GM23338 (cell line): Measurements from ENCODE around the gene DMD. TPM values are rescaled to one million over a fixed set of nuclear protein-coding genes. Genes with fewer than 3 reads are reported as not detected.

Source experiments
- ATAC-seq: fragments of 200-7000 bp; cut with Tn5 transposase; 3 replicates; pipeline ENCODE4 v1.9.1; 2020
- DNase-seq: peaks from one replicate; pipeline ENCODE4 v3.0.0-alpha.2; 2015; ENCODE audit warnings: low spot score
- H2AFZ ChIP-seq: fragments of 200-600 bp; sonication (generic); 2 replicates; pipeline ENCODE4 v1.8.0; 2016; ENCODE audit warnings: antibody characterized with exemption, mild to moderate bottlenecking, moderate library complexity
- H3F3A ChIP-seq: fragments of 200-600 bp; sonication (generic); replicated peaks from 2 replicates; pipeline ENCODE4 v1.8.0; 2017; ENCODE audit warnings: antibody characterized with exemption, mixed run types, low read depth
- H3K27ac ChIP-seq: fragments of 200-600 bp; sonication (generic); 2 replicates; pipeline ENCODE4 v1.6.1; 2016; ENCODE audit warnings: low read depth
- H3K27me3 ChIP-seq: fragments of 200-600 bp; sonication (generic); 2 replicates; pipeline ENCODE4 v1.8.0; 2016; ENCODE audit warnings: mild to moderate bottlenecking, mixed run types, moderate library complexity; ENCODE audit not compliant: insufficient read depth
- H3K36me3 ChIP-seq: fragments of 200-600 bp; sonication (generic); 2 replicates; pipeline ENCODE4 v1.8.0; 2016; ENCODE audit warnings: mild to moderate bottlenecking; ENCODE audit not compliant: insufficient read depth
- H3K4me1 ChIP-seq: fragments of 200-600 bp; sonication (generic); 2 replicates; pipeline ENCODE4 v1.8.0; 2016; ENCODE audit warnings: mild to moderate bottlenecking, moderate library complexity; ENCODE audit not compliant: insufficient read depth
- H3K4me2 ChIP-seq: fragments of 200-600 bp; sonication (generic); 2 replicates; pipeline ENCODE4 v1.7.1; 2017; ENCODE audit warnings: mixed run types
- H3K4me3 ChIP-seq: fragments of 200-600 bp; sonication (generic); 2 replicates; pipeline ENCODE4 v1.6.1; 2016; ENCODE audit warnings: mixed run types
- H3K79me2 ChIP-seq: fragments of 200-600 bp; sonication (generic); replicated peaks from 2 replicates; pipeline ENCODE4 v1.8.0; 2017; ENCODE audit warnings: mild to moderate bottlenecking; ENCODE audit not compliant: insufficient read depth
- H3K9me2 ChIP-seq: fragments of 200-600 bp; sonication (generic); 2 replicates; pipeline ENCODE4 v1.8.0; 2017; ENCODE audit not compliant: insufficient read depth
- H4K20me1 ChIP-seq: fragments of 200-600 bp; sonication (generic); replicated peaks from 2 replicates; pipeline ENCODE4 v1.8.0; 2017; ENCODE audit warnings: mild to moderate bottlenecking; ENCODE audit not compliant: insufficient read depth
- H3K27ac Mint-ChIP-seq: 2 replicates; pipeline ENCODE4 v1.8.0; 2020; ENCODE audit warnings: inconsistent platforms, mild to moderate bottlenecking, moderate library complexity, mixed read lengths
- H3K27me3 Mint-ChIP-seq: 3 replicates; pipeline ENCODE4 v1.8.0; 2022; ENCODE audit warnings: low read depth, mild to moderate bottlenecking, moderate library complexity, mixed read lengths, inconsistent platforms; ENCODE audit not compliant: insufficient read depth, poor library complexity
- H3K36me3 Mint-ChIP-seq: 3 replicates; pipeline ENCODE4 v1.8.0; 2021; ENCODE audit warnings: low read depth, mild to moderate bottlenecking, inconsistent platforms, moderate library complexity, mixed read lengths
- H3K4me1 Mint-ChIP-seq: 3 replicates; pipeline ENCODE4 v1.8.0; 2020; ENCODE audit warnings: mild to moderate bottlenecking, inconsistent platforms, mixed read lengths
- H3K4me3 Mint-ChIP-seq: 3 replicates; pipeline ENCODE4 v1.8.0; 2021; ENCODE audit warnings: moderate library complexity, mild to moderate bottlenecking, inconsistent platforms, mixed read lengths
- H3K9me3 Mint-ChIP-seq: 3 replicates; pipeline ENCODE4 v1.8.0; 2020; ENCODE audit warnings: moderate library complexity, mild to moderate bottlenecking, inconsistent platforms, mixed read lengths
- CREB1 ChIP-seq: fragments of 250-450 bp; sonication (Bioruptor Pico); IDR thresholded peaks from 2 replicates; pipeline ENCODE4 v1.5.0; 2020; ENCODE audit warnings: low read depth, mild to moderate bottlenecking, moderate library complexity
- CTCF ChIP-seq, 2 experiments: fragments of 200-600 bp in 1 of 2; sonication (generic) in 1 of 2; conservative IDR thresholded peaks; 2 replicates each; pipeline versions ENCODE4 v1.5.1 to v1.6.1; 2016 to 2017; ENCODE audit warnings: antibody characterized with exemption in 2 of 2, low read depth in 2 of 2, mild to moderate bottlenecking in 2 of 2, moderate library complexity in 1 of 2
- ETS1 ChIP-seq: IDR thresholded peaks from 2 replicates; pipeline ENCODE4 v1.6.1; 2016; ENCODE audit warnings: antibody characterized with exemption
- EZH2 ChIP-seq: fragments of 200-600 bp; sonication (generic); IDR thresholded peaks from one replicate; pipeline ENCODE4 v1.8.0; 2017; ENCODE audit warnings: antibody characterized with exemption, mild to moderate bottlenecking, low read depth; ENCODE audit not compliant: unreplicated experiment
- EZH2phosphoT487 ChIP-seq: fragments of 200-600 bp; sonication (generic); IDR thresholded peaks from one replicate; pipeline ENCODE4 v1.8.1; 2018; ENCODE audit warnings: antibody characterized with exemption; ENCODE audit not compliant: unreplicated experiment
- JUNB ChIP-seq: IDR thresholded peaks from one replicate; pipeline ENCODE4 v1.6.1; 2016; ENCODE audit warnings: antibody characterized with exemption; ENCODE audit not compliant: unreplicated experiment
- NANOG ChIP-seq: IDR thresholded peaks from 2 replicates; pipeline ENCODE4 v1.6.1; 2016; ENCODE audit warnings: antibody characterized with exemption, borderline replicate concordance
- POLR2AphosphoS5 ChIP-seq: IDR thresholded peaks from 2 replicates; pipeline ENCODE4 v1.6.1; 2016; ENCODE audit warnings: antibody characterized with exemption, low read depth
- REST ChIP-seq: IDR thresholded peaks from one replicate; pipeline ENCODE4 v1.6.1; 2018; ENCODE audit warnings: antibody characterized with exemption; ENCODE audit not compliant: unreplicated experiment
- STAT1 ChIP-seq: IDR thresholded peaks from one replicate; pipeline ENCODE4 v1.6.1; 2016; ENCODE audit warnings: antibody characterized with exemption; ENCODE audit not compliant: unreplicated experiment
- ZNF114 ChIP-seq: fragments of 250-450 bp; sonication (Bioruptor Pico); IDR thresholded peaks from 2 replicates; pipeline ENCODE4 v1.5.0; 2020; ENCODE audit warnings: mild to moderate bottlenecking, moderate library complexity
- ZNF331 ChIP-seq: fragments of 250-450 bp; sonication (Bioruptor Pico); IDR thresholded peaks from 2 replicates; pipeline ENCODE4 v1.5.0; 2020; ENCODE audit warnings: low read depth, mild to moderate bottlenecking, moderate library complexity
- polyA plus RNA-seq: library from polyadenylated mRNA; unstranded; fragments of >200 nt; fragmentation: Nextera tagmentation; extraction: Ambion mirVana; gene quantifications from 2 replicates; pipeline ENCODE4 v1.2.1, GENCODE V29; 2016
- total RNA-seq: library from RNA; depleted of rRNA; stranded (reverse); fragments of >200 nt; shearing (Covaris generic); gene quantifications from 2 replicates; pipeline ENCODE4 v1.2.3, GENCODE V29; 2014

The DMD gene
- total and polyA plus RNA-seq, 2 experiments from 2014 or later, result 4.5 to 7.6 TPM

- TF ChIP-seq CTCF (conservative IDR thresholded peaks at IDR 0.05; ENCODE audit: low read depth in 2 of 2) (no peak), STAT1 (no peak), ZNF331 (CRISPR knock-in tag) (no peak), ETS1 (no peak), NANOG (no peak)
Measured at GRCh38 chrX:31551913-31552312, 1659.4 kb downstream of the DMD start (continued).

GRCh38 chrX:31550158-31550557 is 1661.2 kb downstream of the DMD start:
- DNase-seq, result no peak
- no peaks in the 10 kb centered on the region for H3K36me3 ChIP-seq
- H3F3A ChIP-seq, result no peaks in the 10 kb centered on the region
- no peak overlapping the region for H3K27ac ChIP-seq
- Mint-ChIP-seq H3K9me3 (no peaks in the 10 kb centered on the region), H3K4me1 (peaks cover 25% of the 10 kb centered on the region), H3K4me3 (no peak overlapping the region), H3K36me3 (no peaks in the 10 kb centered on the region), H3K27ac (no peak overlapping the region), H3K27me3 (no peaks in the 10 kb centered on the region)
- H2AFZ ChIP-seq, result no peak overlapping the region
- H3K79me2 ChIP-seq, result no peaks in the 10 kb centered on the region
- H3K4me2 ChIP-seq, result no peak overlapping the region
- H4K20me1 ChIP-seq, result no peaks in the 10 kb centered on the region
- no peak overlapping the region for H3K4me3 ChIP-seq
- no peak for ATAC-seq
- H3K27me3 ChIP-seq, result no peaks in the 10 kb centered on the region
- H3K9me2 ChIP-seq, result no peaks in the 10 kb centered on the region
- 0 out of 2 replicates have a peak, but pooled peaks cover 3% of the 10 kb centered on the region for H3K4me1 ChIP-seq
- TF ChIP-seq ETS1, result no peak
- TF ChIP-seq ZNF114 (CRISPR knock-in tag), result no peak
- no peak for TF ChIP-seq REST
- no peak for TF ChIP-seq STAT1
- no peak for TF ChIP-seq EZH2phosphoT487
- no peak for TF ChIP-seq CREB1 (CRISPR knock-in tag)
- TF ChIP-seq CTCF (conservative IDR thresholded peaks at IDR 0.05; ENCODE audit: low read depth in 2 of 2), result no peak
- no peak for TF ChIP-seq EZH2
- TF ChIP-seq POLR2AphosphoS5, result no peak
- TF ChIP-seq JUNB, result no peak
- no peak for TF ChIP-seq ZNF331 (CRISPR knock-in tag)
